ENCODE data around the gene DLX3. TPM values are rescaled to one million over a fixed set of nuclear protein-coding genes. Genes with fewer than 3 reads are reported as not detected.

DLX3 gene
- total RNA-seq, 1 donor from 2014 or later = not detected

DNA sequence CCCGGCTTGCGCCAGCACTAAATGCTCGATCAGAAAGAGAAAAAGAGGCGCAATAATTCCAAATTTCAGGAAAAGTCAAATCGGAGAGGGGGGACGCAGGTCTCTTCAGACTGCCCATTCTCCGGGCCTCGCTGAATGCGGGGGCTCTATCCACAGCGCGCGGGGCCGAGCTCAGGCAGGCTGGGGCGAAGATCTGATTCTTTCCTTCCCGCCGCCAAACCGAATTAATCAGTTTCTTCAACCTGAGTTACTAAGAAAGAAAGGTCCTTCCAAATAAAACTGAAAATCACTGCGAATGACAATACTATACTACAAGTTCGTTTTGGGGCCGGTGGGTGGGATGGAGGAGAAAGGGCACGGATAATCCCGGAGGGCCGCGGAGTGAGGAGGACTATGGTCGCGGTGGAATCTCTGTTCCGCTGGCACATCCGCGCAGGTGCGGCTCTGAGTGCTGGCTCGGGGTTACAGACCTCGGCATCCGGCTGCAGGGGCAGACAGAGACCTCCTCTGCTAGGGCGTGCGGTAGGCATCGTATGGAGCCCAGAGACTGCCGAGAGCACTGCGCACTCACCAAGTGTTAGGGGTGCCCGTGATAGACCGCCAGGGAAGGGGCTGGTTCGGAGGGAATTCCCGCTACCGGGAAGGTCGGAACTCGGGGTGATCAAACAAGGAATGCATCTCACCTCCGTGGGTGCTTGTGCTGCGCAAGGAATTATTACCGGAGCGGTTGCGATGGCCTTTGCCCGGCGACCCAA is 30.1 kb downstream of the DLX3 start:
- Mint-ChIP-seq H3K36me3 (ENCODE audit: unreplicated experiment) (no peaks in the 10 kb centered on the region), H3K27me3 (ENCODE audit: unreplicated experiment) (peaks cover 82% of the 10 kb centered on the region), H3K4me1 (ENCODE audit: unreplicated experiment) (peaks cover 28% of the 10 kb centered on the region)

DNA sequence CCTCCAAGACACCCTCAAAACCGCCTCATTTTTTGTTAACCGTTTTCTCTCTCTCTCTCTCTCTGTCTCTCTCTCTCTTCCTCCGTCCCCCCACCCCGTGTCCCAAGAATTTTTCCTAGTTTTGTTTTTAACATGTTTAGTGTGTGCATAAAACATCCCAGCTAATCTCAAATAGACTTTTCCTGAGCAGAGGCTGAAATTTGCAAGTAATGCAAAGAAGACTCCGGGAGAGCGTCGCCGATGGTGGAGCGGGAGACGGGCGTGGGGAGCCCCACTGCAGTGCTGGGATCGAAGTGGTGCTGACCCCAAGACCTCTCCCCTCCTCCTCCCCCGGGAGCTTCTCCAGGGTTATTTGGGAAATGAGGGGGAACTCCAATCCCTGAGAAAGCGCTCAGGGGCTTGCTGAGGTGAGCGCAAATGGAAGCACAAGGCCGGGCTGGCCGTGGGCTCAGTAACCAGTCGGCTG is 30.7 kb downstream of the DLX3 start:
- no peak for DNase-seq (ENCODE audit: extremely low spot score, unreplicated experiment)
- Mint-ChIP-seq H3K27me3 (ENCODE audit: unreplicated experiment) (peaks cover 82% of the 10 kb centered on the region), H3K9me3 (ENCODE audit: unreplicated experiment) (no peaks in the 10 kb centered on the region), H3K4me3 (ENCODE audit: unreplicated experiment) (no peak overlapping the region), H3K27ac (ENCODE audit: unreplicated experiment) (no peak overlapping the region), H3K36me3 (ENCODE audit: unreplicated experiment) (no peaks in the 10 kb centered on the region), H3K4me1 (ENCODE audit: unreplicated experiment) (peaks cover 26% of the 10 kb centered on the region)
- TF ChIP-seq, protein P1, sequence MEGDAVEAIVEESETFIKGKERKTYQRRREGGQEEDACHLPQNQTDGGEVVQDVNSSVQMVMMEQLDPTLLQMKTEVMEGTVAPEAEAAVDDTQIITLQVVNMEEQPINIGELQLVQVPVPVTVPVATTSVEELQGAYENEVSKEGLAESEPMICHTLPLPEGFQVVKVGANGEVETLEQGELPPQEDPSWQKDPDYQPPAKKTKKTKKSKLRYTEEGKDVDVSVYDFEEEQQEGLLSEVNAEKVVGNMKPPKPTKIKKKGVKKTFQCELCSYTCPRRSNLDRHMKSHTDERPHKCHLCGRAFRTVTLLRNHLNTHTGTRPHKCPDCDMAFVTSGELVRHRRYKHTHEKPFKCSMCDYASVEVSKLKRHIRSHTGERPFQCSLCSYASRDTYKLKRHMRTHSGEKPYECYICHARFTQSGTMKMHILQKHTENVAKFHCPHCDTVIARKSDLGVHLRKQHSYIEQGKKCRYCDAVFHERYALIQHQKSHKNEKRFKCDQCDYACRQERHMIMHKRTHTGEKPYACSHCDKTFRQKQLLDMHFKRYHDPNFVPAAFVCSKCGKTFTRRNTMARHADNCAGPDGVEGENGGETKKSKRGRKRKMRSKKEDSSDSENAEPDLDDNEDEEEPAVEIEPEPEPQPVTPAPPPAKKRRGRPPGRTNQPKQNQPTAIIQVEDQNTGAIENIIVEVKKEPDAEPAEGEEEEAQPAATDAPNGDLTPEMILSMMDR (IDR thresholded peaks at IDR 0.05) = no peak

More for the DNA sequence above, 30.1 kb downstream of the DLX3 start:
- DNase-seq (ENCODE audit: extremely low spot score, unreplicated experiment) = no peak
- TF ChIP-seq, protein P1 (IDR thresholded peaks at IDR 0.05) = no peak
- Mint-ChIP-seq H3K9me3 (ENCODE audit: unreplicated experiment) (no peaks in the 10 kb centered on the region), H3K4me3 (ENCODE audit: unreplicated experiment) (no peak overlapping the region), H3K27ac (ENCODE audit: unreplicated experiment) (no peak overlapping the region)

DNA sequence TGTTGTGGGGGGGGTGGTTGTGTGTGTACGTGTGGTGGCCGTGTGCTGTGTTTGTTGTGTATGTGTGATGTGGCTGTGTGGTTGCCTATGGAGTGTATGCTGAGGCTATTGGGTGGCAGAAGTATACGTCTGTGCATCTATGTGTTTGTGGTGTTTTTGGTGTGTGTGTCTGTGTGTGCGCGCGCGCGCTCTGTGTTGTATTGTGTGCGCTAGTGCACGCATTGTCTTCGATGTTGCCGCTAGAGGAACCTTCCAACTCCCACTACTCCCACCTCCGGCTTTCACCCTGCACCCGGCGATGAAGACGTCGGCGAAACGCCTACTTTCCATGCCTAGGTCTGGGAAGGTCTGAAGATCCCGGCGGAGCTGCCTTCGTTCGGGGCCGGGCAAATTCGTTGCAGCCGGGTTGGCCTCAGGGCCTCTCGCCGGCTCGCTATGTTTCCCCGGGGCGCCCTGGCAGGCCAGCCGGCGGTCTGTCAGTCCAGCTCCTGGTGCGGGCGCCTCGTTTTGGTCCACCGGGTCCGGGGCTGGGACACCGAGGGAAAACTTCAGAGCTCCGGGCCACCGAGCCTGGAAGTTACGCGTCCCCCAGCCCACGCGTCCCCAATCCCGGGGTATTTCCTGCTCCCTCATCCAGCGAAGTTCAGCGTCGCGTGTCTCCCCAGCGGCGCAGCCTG is 31.3 kb downstream of the DLX3 start:
- Mint-ChIP-seq H3K27ac (ENCODE audit: unreplicated experiment) (no peak overlapping the region), H3K4me3 (ENCODE audit: unreplicated experiment) (no peak overlapping the region), H3K9me3 (ENCODE audit: unreplicated experiment) (no peaks in the 10 kb centered on the region), H3K27me3 (ENCODE audit: unreplicated experiment) (peaks cover 78% of the 10 kb centered on the region), H3K4me1 (ENCODE audit: unreplicated experiment) (peaks cover 20% of the 10 kb centered on the region), H3K36me3 (ENCODE audit: unreplicated experiment) (no peaks in the 10 kb centered on the region)
- no peak for DNase-seq (ENCODE audit: extremely low spot score, unreplicated experiment)
- TF ChIP-seq, protein P1 (IDR thresholded peaks at IDR 0.05) = no peak

DNA sequence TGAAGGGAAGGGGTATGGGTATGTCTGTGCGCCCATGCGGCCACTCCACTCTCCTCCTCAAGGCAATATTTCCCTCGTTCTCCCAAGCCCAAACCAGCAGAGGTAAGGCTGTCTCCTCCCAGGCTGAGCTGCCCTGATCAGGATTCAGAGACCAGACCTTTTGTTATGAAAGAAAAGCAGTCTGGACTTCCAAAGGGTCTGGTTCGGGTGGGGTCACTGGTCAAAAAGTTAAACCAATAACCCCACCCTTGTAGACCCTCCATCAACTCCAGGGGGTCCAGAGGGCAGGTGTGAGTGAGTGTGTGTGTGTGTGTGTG is 31.8 kb downstream of the DLX3 start:
- no peak for DNase-seq (ENCODE audit: extremely low spot score, unreplicated experiment)
- Mint-ChIP-seq H3K4me1 (ENCODE audit: unreplicated experiment) (peaks cover 18% of the 10 kb centered on the region), H3K9me3 (ENCODE audit: unreplicated experiment) (no peaks in the 10 kb centered on the region), H3K36me3 (ENCODE audit: unreplicated experiment) (no peaks in the 10 kb centered on the region), H3K4me3 (ENCODE audit: unreplicated experiment) (no peak overlapping the region), H3K27me3 (ENCODE audit: unreplicated experiment) (peaks cover 75% of the 10 kb centered on the region), H3K27ac (ENCODE audit: unreplicated experiment) (no peak overlapping the region)
- TF ChIP-seq, protein P1 (IDR thresholded peaks at IDR 0.05) = no peak

DNA sequence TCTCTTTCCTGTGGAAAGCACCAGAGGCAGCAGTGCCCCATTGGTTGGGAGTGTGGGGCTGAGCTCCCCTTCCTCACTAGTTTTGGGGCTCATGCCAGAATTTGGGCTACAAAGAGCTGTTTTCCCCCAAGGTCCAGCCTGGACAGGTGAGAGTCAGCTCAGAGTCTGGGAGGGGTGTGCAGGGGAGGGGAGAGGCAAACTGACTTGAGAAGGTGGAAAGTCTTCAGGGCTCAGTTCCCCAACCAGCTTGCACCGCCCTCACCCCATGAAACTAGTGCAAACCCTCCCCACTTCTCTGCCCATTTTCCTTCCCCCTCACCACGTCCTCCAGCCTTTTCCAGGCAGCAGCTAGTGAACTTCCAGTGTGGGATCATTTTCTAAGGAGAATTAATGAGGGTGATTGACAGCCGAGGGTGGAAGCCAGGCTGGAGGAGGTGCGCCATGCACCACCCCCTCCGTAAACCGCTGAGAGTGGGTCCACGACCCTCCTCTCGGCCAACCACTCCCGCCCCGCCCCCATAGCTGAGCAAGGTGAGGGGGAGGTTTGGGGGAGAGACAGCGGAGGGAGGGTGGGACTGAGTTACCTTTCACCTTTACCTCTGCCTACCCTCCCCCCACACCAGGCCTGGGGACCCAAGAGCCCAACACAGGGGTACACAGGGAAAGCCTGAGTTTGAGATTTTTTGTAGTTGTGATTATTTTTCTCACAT is 32.3 kb downstream of the DLX3 start:
- Mint-ChIP-seq H3K4me3 (ENCODE audit: unreplicated experiment) (no peak overlapping the region), H3K36me3 (ENCODE audit: unreplicated experiment) (no peaks in the 10 kb centered on the region), H3K4me1 (ENCODE audit: unreplicated experiment) (peaks cover 18% of the 10 kb centered on the region), H3K9me3 (ENCODE audit: unreplicated experiment) (no peaks in the 10 kb centered on the region), H3K27me3 (ENCODE audit: unreplicated experiment) (peaks cover 70% of the 10 kb centered on the region), H3K27ac (ENCODE audit: unreplicated experiment) (no peak overlapping the region)
- no peak for DNase-seq (ENCODE audit: extremely low spot score, unreplicated experiment)
- TF ChIP-seq, protein P1 (IDR thresholded peaks at IDR 0.05) = no peak

Data from osteocyte (in vitro differentiated cells).